Hepatic stellate cell (primary cell): ENCODE results near the gene MINDY4.

Experiments
- DNase-seq: peaks from one replicate; pipeline ENCODE4 v3.0.0; 2011; ENCODE audit warnings: low spot score

The MINDY4 gene

DNA sequence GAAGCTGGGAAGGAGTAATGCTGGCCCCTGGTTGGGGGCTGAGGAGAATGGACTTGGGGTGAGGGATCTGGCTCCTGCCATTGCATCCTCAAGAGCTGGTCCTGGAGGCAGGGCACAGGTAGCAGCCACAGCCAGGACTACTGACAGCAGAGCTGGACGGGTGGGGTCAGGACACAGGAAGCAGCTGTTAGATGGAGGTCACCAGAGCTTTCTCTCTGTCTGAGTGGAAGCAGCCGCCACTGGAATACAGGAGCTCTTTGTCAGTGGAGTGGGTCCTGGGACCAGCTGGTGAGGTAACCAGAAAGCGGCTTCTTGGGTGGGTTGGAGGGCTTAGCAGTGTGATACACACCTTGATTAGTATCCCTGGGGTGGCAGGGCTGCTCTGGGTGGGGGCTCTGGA, 82.4 kb downstream of the MINDY4 start:
- DNase-seq: no peak

DNA sequence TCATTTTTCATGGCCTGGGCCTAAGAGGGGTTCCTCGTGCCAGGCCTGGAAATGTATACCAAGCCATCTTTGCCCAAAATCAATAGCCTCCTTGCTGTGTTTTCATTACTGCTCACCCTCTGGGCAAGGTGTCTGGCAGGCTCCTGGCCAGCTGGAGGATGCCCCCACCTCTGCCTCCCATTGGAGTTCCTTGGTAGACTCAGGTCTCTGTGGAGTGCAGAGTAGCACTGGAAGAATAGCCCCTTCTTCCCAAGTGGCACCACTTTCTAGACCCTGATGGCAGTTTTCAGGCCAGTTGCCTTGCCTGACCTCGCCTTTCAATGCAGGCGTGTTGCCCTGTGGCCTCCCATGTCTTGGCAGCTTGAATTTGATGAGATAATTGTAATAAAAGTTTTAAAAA, 84.7 kb downstream of the MINDY4 start:
- no peak for DNase-seq

DNA sequence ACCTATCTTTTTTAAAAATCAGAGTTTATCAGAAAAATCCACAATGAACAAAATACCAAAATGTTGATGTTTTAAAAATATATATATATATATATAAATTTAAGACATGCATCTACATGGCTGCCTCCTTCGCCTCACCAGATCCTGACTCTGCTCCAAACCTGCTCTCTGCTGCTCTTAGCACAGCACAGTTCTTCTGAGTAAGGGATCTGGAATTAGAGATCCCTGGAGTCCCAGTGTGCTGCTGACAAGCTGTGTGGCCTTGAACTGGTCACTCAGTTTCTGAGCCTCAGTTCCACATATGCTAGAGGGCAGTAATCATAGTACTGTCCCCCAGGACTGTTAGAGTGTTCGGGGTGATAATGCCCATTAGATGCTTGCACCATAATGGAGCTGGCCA, 87.4 kb downstream of the MINDY4 start:
- no peak for DNase-seq

DNA sequence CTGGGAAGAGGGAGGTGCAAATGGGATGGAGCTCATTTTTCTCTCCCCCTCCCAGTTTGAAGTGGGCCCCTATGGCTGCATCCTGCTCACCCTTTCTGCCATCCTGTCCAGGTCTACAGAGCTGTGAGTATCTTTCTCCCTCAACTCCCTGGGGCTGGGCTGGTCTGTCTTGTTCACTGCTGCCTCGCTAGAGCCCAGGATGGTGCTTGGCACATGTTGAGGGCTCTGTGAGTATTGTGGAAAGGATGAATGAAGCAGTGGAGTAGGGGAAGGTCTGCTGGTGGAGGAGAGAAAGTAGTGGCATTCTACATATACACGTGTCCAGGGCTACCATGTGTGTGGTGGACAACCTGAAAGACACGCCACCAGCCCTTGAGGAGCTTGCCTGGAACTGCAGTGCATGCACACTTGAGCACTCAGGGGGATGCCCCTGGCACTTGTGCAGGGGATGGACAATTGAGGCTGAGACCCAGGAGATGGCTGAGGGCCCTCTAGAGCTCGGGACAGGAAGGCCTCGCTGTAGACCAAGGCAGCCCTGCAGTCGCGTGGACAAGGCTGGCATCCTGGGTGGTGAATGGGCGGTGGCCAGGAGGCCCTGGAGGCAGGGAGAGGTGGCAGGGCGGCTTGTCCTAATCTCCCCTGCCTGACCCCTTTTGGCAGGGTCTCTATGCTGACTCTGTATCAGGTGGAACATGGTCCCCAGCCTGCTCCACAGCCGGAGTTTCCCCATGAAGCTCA, 88.2 kb downstream of the MINDY4 start:
- no peak for DNase-seq

DNA sequence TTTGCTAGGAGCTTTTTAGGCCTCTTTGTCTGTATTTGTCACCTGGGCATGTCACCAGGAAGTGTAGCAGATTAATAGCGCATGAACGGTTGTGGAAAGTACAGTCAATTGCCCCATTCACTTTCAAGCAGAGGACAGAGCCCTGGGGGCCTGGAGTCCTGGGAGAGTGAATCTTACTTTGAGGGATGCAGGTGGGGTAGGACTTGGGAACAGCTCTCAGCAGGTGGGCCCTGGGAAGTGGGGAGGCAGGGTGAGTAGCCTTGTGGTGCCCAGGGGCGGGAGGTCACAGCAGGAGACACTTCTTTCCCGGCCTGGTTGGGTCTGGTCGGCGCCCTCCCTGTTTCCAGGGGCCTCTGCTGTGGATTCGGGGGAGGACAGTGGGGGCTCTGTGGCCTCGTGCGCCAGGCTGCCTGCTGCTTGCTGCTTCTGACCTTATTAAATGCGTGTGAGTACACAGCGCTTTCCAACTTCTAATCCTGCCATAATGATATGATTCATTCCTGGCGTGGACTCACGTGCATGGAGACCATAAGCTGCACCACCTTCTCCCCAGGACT, 88.8 kb downstream of the MINDY4 start:
- no peak for DNase-seq

DNA sequence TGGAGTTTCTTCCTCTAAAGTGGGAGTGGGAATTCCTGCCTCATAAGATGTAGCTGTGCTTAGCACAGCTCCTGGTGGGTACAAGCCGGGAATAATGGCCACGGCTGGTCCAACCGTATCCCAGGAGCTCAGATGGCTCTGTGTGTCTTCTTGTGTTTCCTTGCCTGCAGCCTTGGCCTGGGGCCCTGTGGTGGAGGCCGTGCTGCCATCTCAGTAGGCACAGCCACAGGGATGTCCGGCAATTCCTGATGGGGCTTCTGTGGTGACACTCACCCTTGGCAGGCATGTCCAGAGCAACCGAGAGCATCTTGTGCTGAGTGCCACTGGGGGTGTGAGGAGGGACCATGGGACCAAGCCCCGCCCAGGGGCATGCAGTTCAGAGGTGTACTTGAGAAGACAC, 90.4 kb downstream of the MINDY4 start:
- no peak for DNase-seq

DNA sequence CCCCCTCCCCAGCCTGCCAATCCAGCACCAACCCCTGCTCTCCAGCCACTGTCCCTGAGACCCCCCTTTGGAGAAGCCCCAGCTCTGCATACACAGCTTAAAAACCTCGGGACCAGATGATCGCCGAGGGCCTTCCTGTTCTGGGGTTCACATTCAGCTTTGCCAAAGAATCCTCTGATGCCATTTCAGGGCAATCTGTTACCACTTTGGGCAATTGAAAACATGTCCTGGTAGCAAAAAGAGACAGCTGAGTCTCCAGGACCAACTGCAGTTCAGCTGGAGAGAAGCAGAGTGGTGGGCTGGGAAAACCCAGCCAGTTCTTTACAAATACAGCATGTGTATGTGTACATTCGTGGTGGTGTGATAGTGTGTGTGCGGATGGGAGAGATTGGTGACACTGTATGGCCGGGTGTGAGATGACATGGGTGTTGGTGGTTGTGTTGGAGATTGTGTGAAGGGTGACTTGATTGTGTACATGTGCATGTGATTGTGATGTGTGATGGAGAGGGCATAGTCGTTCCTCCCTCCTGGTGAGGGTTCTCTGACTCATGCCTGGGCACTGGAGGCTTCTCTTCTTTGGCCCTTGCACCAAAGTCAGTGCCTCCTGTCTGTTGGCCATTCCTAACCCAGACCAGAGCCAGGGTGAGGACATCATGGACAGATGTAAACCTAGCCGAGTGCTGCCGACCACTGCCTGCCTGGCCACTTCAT, 91.9 kb downstream of the MINDY4 start:
- DNase-seq: no peak

DNA sequence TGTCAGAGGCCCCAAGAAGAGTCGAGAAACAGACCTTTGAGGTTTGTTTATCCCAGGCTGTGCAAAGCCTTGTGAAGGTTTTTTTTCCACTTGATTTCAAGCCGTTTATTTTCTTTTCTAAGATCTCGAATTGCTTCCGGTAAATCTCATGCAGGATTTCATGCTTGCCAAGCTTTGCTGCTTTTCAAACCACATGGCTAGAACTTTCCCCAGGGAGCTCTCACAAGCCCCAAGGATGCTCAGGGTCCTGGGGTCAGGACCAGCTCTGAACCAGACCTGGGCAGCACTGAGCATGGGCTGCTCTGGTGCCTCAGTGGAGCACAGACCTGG, 92.5 kb downstream of the MINDY4 start:
- DNase-seq: peak; percentile 65

DNA sequence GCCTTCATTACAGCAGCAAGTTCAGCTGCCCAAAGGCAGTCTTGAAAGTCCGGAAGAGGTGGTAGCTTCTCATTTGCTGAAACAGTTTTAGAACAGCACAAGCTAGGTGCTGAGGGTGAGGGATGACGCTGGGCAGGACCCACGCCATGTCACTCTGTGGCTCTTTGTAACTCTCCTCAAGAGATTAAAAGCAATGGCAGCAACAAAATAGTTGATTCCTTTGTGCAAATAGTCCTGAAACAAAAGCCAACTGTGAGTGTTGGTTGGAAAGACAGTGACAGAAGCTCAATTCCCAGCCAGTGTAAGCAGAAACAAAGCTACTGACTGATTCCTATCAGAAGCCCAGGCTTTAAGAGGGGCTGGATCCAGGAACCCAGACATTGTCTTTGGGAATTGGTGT, 92.9 kb downstream of the MINDY4 start:
- no peak for DNase-seq

DNA sequence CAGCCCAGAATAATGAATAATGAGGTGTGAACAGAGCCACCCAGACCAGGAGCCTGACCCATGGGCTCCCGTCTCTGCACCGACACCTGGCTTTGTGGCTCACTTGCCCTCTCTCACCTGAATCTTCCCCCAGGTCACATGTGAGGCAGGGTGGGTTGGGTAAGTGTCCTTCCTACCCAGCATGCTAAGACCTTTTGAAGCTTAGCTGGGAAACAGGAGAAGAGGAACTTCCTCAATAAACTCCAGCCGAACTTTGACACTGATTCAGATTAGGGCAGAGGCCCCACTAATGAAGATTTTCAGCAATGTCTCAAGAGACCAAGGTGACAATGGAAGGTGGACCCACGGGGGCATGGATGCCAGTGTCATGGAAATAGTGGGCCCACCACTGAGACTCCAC, 93.9 kb downstream of the MINDY4 start:
- DNase-seq: no peak

DNA sequence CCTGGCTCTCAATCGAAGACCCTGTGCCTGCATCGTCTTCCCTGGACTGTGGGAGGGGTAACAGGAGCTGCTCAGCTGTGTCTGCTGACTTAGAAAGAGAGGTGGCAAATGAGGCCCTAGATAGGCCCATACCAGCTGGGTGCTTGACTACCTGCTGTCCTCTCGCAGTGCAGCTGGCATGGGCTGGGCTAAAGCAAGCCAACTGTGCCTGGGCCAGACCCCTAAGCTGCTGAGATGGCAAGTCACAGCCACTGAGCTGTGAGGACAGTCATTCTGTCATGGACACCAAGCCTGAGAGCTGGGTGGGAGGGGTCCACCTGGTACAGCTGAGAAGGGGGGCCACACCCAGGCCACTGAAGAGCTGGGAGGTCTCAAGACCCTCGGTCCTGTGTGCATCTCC, 94.6 kb downstream of the MINDY4 start:
- no peak for DNase-seq

DNA sequence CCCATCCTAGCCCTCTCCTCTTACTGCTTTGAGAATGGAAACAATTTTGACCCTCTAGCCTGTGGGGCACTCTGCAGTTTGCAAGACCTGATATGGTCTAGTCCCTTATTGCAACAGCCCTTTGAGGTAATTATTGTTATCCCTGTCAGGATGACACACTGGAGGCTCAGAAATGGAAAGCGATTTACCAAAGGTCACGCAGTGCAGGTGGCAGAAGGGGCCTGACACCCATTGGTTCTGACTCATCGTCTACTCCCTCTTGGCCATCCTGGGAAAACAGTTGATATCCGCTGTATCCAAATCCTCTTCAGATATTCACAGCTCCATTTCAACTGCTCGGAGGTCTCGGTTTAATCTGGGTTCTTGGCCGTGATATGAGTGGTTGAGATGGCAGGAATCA, 95.7 kb downstream of the MINDY4 start:
- DNase-seq: no peak

DNA sequence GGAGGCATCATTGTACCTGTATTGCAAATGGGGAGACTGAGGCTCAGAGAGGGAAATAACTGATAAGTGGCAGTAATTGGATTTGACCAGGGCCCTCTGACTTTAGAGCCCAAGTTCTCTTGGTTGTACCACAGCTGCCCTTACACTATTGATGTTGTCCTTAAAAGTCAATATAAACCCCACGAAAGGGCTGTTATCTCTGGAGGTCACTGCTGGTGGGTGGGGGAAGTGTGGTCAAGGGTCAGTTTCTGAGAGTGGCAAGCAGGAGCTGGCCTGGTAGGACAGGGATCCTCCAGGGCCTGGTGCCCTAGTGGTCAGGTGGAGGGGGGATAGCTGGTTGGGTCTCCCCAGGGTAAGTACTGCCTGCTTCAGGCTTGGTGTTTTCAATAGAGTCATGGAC, 96.3 kb downstream of the MINDY4 start:
- no peak for DNase-seq

DNA sequence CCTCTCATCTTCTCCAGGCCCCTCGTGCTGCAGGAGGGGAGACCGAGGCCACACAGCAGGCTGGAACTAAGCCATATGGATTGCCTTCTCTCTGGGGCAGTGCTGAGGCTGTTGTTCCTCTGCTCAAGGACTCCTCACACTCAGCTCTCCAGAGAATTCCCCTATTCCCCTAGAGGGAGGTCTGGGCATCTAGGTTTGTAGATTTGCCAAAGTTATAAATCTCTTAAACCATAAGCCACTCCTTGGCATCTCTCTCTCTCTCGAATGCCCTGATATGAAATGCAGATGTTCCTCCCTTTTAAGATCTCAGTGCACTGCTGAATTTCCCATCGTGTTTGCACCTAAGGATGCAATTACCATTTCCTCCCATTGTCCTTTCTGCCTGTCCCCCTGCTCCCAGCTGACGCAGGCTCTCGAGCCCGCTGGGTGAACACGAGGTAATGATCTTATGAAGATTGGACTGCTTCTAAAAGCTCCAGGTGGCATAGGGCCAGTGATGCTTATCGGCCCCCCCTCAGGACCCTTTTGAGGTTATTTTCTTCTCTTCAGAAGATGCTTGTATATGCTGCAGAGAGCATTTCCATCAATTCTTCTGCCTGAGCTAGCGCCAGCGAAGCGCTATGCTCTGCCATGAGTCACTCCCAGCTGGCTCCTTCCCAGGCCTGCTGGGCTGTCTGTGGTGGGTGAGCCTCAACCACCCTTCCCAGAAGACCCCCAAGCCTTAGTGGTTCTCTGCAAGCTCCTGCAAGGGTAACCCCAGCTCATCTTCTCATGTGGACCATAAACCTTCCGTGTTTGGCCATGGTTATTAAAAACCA, 98.8 kb downstream of the MINDY4 start:
- DNase-seq: no peak

DNA sequence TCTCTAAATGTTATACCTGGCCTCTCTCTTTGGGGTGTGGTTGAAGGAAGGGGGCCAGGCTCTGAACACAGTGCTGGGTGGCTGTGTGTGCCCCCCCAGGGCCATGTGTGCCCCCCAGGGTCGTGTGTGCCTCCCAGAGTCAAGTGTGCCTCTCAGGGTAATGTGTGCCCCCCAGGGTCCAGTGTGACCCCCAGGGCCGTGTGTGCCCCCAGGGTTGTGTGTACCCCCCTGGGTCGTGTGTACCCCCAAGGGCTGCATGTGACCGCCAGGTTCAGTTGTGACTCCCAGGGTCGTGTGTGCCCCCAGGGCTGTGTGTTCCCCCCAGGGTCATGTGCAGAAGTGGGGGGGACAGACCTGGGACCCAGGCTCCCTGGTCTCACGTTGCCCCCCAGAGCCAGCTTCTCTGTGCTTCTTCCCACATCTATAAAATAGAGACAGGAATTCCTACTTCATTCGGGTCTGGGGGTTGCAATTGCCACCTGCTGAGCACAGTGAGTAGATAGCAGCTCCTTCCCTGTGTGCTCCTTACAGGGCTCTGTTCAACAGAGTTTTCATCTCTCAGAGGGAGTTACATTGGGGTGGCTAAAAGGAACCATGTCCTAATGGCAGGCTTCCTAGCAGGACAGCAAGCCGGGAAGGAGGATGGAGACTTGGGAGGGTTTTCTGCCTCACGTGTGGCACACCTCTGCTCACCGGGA, 99.8 kb downstream of the MINDY4 start:
- DNase-seq: no peak

DNA sequence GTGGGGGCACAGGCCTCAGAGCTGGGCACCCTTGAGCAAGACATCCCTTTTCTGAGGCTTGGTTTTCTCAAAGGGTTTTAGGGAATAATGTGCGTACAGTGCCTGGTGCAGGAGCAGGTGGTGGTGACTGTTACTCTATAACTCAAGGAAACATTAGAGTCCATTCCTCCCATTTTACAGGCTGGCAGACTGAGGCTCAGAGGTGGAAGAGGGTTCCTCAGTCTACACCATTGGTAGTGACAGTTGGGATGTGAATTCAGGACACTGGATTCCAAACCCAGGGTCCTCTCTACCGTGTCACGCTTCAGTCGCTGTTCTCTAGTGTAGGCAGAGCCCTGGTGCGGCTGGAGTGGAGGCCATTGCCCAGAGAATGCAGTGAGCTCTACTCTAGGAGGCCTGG, 100.4 kb downstream of the MINDY4 start:
- DNase-seq: no peak

DNA sequence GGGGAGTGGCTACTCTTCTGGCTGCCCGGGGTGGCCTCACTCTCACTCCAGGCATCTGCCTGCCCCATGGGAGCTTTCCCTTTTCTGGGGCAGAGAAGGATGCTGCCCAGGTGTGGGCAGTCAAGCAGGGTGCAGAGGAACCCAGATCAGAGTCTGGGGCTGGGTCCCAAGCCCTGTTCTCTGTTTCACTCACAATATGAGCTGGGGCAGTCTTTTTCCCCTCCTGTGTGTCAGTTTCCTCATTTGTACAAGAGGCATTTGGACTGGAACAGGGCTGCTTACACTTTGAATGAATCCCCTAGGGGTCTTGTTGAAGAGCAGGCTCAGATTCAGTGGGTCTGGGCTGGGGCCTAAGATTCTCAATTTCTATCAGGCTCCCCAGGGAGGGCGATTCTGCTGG, 102.0 kb downstream of the MINDY4 start:
- no peak for DNase-seq

DNA sequence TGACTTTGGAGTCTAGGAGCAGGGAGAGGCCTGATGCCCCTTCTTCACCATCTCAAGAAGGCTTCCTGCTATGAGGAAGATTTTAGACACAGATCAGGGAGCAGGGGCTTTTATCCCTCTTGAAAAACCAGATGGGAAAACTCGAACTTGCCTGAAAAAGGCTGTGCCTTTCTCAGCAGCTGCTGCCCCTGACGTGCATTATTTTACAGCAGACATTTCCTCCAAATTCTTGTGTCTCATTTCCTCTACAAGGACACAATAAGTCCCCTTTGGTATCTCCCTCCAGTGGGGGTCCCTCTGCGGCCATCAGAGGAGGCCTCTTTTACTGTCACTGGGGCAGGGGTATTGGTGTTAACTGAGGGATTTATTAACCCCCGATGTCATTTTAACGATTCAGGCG, 102.4 kb downstream of the MINDY4 start:
- no peak for DNase-seq

DNA sequence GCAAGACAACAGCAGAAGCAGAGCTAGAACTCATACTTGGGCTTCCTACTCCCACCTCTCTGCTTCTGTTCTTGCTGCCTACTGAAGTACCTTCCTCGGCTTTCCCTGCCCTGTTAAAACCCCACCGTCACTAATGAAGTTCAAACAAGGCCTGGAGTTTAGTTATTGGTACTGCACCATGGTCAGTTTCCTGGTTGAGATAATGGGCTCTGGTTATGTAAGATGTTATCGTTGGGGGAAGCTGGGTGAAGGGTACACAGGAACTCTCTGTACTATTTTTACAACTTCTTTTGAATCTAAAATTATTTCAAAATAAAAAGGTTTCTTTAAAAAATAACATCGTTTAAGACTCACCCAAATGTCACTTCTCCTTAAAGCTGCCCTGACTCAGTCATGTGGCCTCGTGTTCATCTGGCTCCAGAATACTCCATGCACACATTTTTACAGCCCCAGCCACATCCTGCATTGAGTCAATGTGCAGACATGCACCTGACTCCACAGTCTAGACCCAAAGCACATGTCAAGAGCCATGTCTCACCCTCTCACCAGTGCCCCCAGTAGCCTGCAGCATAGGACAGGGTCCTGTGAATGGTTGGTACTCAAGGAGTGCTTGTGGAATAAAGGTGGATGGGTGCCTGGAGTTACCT, 103.6 kb downstream of the MINDY4 start:
- DNase-seq: no peak

DNA sequence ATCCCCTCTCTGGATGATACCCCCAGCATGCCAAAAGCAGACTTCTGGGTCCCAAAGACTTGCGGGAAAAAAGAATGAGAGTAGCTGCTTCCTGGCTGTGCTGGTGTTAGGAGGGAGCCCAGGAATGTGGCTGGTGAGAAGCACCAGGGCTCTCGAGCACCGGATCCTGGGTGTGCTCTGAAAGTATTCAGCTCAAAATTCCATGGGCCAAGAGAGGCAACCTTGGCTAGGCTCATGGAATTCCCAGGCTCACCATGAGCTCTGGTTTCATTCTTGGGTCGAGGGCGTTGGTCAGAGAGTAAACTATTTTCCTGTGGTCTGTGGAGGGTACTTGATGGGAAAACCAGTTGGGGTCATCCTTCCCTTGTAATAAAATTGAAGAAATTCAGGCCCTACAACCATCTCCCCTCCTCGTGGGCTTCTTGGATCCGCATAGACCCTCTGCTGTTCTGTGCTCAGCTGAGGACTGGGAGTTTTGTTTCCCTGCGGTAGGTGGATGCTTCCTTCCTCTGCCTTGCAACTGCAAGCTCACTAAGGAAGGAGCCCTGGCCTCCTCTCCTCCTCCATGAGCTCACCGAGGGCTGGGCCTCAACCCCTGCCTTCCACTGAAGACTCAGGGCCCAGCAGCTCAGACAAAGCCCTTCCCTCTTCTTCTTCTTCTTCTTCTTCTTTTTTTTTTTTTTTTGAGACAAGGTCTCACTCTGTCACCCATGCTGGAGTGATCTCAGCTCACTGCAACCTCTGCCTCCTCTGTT, 106.0 kb downstream of the MINDY4 start:
- no peak for DNase-seq

DNA sequence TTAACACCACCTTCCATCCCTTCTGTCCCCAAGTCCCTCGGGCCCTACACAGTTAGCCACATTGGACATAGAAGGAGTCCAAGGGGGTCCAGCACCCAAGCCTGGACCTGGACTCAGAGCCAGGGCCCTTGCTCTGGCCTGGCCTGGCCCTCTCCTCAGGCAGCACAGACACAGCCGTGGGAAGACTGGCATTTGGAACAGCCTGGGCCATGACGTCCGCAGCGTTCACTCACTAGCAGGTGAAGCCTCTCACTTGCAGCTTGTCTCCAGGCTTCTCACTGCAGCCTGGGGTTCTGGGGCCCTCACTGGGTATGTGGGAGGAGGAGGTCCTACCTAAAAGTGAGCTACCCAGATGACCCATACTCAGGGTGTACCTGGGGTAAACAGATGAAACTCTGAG, 106.8 kb downstream of the MINDY4 start:
- no peak for DNase-seq
